Left hindlimb (tissue), 1 donor: ENCODE data around the gene ATXN10.
"Not testable (repeated sequence)": the region's sequence is repeated elsewhere in the genome, so short reads cannot be mapped to it uniquely, and the experiment has no call there.

Experiments used
- DNase-seq: peaks from one replicate; pipeline ENCODE4 v3.0.0-alpha.2; 2018

ATXN10 gene

GRCh38 chr22:45671783-45672563 lies at the start of gene ATXN10:
ATXN10 (plus strand) TSS chr22:45671834; CDS start chr22:45672064, 230 bp downstream.
- peak; percentile 91 for DNase-seq

GRCh38 chr22:45621836-45622600 lies 49.6 kb upstream of the ATXN10 start:
- no peak for DNase-seq

GRCh38 chr22:45623464-45624145 lies 48.0 kb upstream of the ATXN10 start:
- not testable (repeated sequence) for DNase-seq

GRCh38 chr22:45626198-45626651 lies 45.4 kb upstream of the ATXN10 start:
- no peak for DNase-seq

GRCh38 chr22:45627489-45628233 lies 44.0 kb upstream of the ATXN10 start:
- no peak for DNase-seq

- DNase-seq = no peak
These were observed 43.1 kb upstream of the ATXN10 start for GRCh38 chr22:45628515-45628914.

GRCh38 chr22:45629469-45630089 lies 42.1 kb upstream of the ATXN10 start:
- no peak for DNase-seq

- DNase-seq = no peak
These were observed 41.2 kb upstream of the ATXN10 start for GRCh38 chr22:45630436-45630835.

- DNase-seq = no peak
These were observed 40.3 kb upstream of the ATXN10 start for GRCh38 chr22:45631140-45631840.

- DNase-seq = no peak
These were observed 39.8 kb upstream of the ATXN10 start for GRCh38 chr22:45631841-45632238.

- no peak for DNase-seq
These were observed 38.7 kb upstream of the ATXN10 start for GRCh38 chr22:45632791-45633515.

GRCh38 chr22:45636683-45637082 lies 35.0 kb upstream of the ATXN10 start:
- no peak for DNase-seq

- no peak for DNase-seq
These were observed 33.4 kb upstream of the ATXN10 start for GRCh38 chr22:45638197-45638596.

- no peak for DNase-seq
These were observed 32.5 kb upstream of the ATXN10 start for GRCh38 chr22:45638834-45639746.

GRCh38 chr22:45639747-45640102 lies 31.9 kb upstream of the ATXN10 start:
- DNase-seq = no peak

- no peak for DNase-seq
These were observed 31.2 kb upstream of the ATXN10 start for GRCh38 chr22:45640291-45640940.

- no peak for DNase-seq
These were observed 30.6 kb upstream of the ATXN10 start for GRCh38 chr22:45640941-45641621.

GRCh38 chr22:45642986-45643385 lies 28.6 kb upstream of the ATXN10 start:
- DNase-seq = no peak

GRCh38 chr22:45644714-45645113 lies 26.9 kb upstream of the ATXN10 start:
- DNase-seq = no peak
